GM19467 (cell line): ENCODE results near the gene FBXO11.
"Not testable (repeated sequence)": the region's sequence is repeated elsewhere in the genome, so short reads cannot be mapped to it uniquely, and the experiment has no call there.

Experiments
- ATAC-seq: cut with Tn5 transposase; IDR thresholded peaks from one replicate; pipeline ENCODE4 v1.9.1; 2021; ENCODE audit warnings: mild to moderate bottlenecking, moderate library complexity; ENCODE audit not compliant: unreplicated experiment

The FBXO11 gene

GRCh38 chr2:47906157-47907038, at the start of gene FBXO11:
FBXO11 (minus strand) TSS chr2:47906498; CDS start chr2:47905720, 778 bp downstream.
- peak; percentile 90 for ATAC-seq

DNA sequence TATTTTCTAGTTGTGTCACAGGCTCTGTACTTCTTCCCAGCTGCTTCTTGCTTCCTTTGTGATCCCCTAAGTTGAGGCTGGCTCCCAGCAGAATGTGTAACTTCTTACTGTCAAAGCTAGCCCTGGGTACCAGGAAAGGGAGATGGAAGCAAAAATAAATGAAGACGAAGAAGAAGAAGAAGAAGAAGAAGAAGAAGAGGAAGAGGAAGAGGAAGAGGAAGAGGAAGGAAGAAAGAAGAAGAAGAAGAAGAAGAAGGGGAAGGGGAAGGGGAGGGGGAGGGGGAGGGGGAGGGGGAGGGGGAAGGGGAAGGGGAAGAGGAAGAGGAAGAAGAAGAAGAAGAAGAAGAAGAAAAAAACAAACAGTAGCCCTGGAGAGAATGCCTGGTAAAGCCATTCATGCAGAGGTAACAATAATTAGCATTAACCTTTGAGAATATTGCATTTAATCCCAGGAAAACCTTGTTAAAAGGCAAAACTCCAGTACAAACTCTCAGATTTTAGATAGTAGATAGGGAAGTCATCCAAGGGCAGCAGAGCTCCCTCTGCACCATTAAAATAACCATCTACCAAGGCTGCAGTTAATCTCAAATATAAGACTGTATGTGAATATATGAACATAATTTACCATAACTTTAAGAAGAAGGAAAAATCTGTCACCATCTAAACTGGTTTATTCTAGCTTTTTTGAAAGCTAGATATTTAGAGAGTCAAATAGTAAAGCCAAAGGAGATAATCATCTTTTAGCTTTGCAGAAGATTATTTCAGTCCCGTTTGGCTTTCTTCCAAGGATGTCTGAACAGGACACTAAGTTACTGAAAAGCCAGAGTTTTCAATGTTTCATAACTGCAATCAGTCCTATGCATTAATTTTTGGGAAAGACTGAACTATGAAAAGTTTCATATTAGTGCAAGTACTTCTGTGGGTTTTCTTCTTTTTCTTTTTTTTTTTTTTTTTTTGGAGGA, 44.3 kb upstream of the FBXO11 start:
- no peak for ATAC-seq

GRCh38 chr2:47946593-47946992, 40.3 kb upstream of the FBXO11 start:
- ATAC-seq = no peak

DNA sequence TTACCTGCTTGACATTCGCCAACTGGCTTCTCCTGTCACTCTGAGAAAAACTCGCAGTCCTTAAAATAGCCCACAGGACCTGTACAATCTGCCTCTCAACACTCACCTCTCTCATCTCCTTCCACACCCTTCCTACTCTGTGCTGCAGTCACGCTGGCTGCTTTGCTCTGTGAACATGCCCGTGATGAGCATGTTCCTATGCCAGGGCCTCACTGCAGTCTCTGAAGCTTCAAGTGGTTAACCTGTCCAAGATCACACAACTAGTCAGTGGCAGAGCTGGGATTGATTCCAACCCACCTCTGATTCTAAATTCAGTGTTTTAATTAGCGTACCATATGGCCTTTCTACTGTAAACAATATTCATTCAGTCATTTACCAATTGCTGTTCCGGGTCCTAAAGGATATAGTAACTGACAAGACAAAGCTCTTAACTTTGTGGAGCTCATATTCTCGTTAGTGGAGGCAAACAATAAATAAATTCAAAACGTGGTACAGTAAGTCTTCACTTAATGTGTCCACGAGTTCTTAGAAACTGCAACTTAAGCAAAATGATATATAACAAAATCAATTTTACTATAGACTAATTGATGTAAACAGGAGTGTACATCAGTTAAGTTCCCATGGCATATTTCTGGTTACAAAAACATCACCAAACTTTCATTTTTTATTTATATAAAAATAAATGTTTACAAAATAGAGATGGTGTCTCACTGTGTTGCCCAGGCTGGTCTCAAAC, 38.9 kb upstream of the FBXO11 start:
- ATAC-seq = no peak

GRCh38 chr2:47941936-47942335, 35.6 kb upstream of the FBXO11 start:
- no peak for ATAC-seq

DNA sequence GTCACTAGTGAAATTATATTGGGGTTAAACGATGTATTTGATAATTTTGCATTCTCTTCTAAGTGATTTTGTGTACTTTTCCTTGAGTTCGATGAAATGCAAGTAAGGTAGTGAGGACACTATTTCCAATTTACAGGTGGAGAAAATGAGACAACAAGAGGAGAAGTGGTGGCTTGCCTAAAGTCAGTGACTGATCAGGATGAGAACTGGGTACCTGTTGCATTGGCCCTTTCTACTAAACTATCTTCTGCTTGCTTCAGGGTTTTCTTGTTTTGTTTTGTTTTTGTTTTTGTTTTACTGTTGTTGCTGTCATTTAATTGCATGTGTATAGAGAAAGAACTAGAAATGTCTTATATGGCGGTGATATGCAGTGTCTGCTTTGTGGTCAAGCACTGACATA, 31.4 kb upstream of the FBXO11 start:
- ATAC-seq = no peak

- ATAC-seq = no peak
Measured at GRCh38 chr2:47935071-47935470, 28.8 kb upstream of the FBXO11 start.

DNA sequence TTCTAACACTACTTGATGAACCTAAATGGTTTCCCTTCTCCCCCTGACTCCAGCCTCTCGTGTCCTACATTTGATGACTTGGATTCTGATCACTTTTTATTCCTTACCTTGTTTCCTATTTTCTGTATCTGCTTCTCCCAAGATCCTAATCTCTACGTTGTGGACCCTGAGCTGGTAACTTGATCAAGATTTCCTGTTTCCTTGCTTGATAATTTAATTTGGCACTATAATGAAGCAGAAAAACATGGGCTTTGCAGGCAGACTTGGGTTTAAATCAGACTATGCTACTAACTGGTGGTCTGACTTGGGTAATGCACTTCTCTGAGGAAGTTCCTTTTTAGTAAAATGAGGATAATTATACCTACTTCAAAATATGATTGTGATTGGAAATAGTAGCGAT, 11.7 kb upstream of the FBXO11 start:
- ATAC-seq = no peak

DNA sequence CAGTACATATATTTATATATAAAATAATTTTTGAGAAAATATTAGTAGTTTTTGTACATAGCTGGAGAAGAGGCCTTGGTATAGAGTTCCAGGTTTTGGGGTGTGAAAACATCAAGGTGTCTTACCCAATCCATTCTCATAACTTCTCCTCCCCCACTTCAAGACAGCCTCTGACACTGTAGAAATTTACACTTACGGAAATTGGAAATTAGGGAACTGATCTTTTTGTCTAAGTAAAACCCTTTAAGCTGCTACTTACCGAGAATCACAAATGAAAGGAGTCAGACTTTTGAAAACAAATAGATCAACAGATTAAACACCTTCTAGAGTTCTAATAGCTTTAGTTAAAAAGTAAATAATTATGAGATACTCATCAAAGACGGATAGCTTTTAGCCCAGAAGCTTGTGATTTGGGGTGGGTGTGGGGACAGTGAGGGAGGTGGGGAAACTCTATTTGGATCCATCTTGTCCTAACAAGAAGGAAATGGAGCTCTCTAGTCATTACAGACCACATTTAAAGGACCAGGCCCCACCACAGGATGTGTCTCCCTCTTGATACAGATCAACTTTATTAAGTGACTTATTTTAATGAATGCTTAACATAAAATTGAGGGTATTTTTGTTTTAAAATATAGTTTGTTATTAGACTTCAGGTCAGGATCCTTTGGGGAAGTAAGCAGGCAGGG, 11.1 kb upstream of the FBXO11 start:
- no peak for ATAC-seq

DNA sequence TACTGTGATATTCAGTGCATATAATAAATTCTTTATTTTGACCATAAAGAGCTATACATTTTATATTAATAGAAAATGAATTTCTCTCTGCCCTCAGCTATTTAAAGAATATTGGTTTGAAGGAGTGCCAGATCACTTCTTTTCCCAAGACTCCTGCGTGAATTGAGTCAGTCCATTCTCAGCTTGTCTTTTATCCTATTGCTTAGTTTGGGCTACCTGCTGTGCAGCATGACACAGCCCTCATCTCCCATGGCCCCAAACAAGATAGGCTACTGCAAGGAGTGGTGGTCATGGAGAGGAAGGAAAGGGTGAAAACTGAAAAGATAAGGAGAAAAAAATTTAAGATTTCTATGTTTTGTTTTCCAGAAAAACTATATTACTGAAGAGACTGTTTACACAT, 10.1 kb upstream of the FBXO11 start:
- ATAC-seq = no peak

GRCh38 chr2:47910662-47911061, 4.4 kb upstream of the FBXO11 start:
- ATAC-seq = not testable (repeated sequence)

DNA sequence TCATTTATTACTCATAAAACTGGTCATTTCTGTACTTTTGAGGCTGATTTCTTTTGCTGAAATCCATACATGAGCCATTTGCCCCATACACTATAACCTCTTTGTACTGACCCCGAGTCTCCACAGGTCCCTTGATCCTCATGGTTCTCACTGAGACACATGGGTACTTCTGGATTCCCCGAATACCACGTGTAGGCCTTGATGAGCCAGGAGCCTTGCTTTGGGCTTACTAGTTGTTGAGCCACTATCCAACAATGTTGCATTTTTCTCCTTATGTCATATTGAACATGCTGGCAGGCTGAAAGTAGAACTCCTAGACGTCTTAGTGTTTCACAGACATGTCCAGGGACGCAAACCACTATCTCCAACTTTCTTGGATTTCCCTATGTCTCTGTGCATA, 2.4 kb upstream of the FBXO11 start:
- ATAC-seq = no peak

DNA sequence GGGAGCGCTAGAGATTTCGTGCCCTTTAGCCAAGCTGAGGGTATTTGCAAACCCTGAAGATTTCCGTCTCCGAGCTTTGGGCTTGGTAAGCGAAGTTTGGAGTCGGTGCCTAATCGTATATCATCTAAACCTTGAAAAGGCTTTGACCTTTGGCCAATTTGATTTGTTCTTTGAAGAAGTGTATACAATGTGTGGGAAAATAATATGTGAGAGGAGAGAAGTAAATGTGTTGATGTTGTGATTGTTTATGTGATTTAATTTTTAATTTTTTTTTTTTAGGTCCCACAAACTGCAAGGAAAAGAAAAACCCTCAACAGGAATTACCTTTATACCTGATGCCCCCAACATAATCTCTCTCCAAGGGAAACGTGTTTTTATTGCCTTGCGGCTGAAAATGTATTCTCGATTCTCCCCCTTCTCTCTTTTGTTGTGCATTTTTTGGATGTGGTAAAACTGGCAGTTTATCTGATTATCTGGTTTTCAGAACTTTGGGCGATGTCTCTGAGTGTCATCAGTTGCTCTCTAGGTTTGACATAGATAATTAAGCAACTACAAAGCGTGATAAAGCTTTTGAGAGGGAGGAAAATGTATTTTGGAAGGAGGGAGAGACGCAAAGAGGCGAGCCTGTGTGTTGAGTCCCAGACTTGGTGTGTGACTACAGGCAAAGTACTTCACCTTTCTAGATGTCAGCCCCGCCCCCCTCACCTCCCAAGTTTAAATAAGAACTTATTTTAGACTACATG, 912 bp upstream of the FBXO11 start:
- ATAC-seq = peak; percentile 28

GRCh38 chr2:47905386-47906156, 727 bp downstream of the FBXO11 start:
- ATAC-seq = peak; percentile 7

GRCh38 chr2:47903781-47904490, 2.4 kb downstream of the FBXO11 start:
- ATAC-seq = no peak

GRCh38 chr2:47901892-47902291, 4.4 kb downstream of the FBXO11 start:
- not testable (repeated sequence) for ATAC-seq

GRCh38 chr2:47900857-47901256, 5.4 kb downstream of the FBXO11 start:
- no peak for ATAC-seq
